ENCODE data around the gene BHLHE23.
A peak's percentile ranks its signal among the peaks of the same experiment; 100 is the strongest.

The BHLHE23 gene

DNA sequence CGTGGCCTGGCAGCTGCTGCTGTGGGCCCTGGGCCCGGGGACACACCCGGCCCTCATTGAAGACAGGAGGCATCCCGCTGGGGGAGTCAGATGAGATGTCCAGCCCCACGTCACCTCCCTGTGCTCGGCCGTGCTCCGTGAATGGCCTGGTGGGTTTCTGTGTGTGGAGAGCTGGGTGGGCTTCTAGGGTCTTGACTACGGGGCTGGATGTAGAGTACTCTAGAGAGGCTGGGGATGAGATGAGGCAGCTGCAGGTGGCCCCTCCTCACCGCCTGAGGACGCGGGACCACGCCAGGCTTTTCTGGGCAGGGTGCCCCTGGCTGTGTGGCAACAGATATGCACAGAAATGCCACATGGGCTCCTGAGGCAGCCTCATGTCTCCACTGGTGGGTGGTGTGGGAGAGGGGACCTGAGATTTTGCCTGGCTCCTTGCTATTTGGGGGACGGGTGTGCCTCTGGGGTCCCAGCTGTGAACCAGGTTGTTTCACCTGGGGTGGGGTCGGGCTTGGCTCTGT lies 8.4 kb upstream of the BHLHE23 start:
- peak overlapping the region; percentile 67 for H3K9ac ChIP-seq (ENCODE audit: low read depth, low read length, poor library complexity)
- DNase-seq (ENCODE audit: low spot score): no peak
- no CpG with 5 or more reads among the region's 15 CpGs for WGBS, 2 donors (ENCODE audit: extremely low coverage in 2 of 2, insufficient read length in 2 of 2, insufficient replicate concordance in 1 of 2)
- peak overlapping the region; percentile 97 for H4K91ac ChIP-seq (ENCODE audit: low read depth, low read length, poor library complexity)
- H2AK5ac ChIP-seq (ENCODE audit: low read depth, low read length): peak overlapping the region; percentile 100
- H3K27me3 ChIP-seq (ENCODE audit: control insufficient read depth in 3 of 3, insufficient read depth in 3 of 3, low read depth in 1 of 3, low read length in 3 of 3): peaks cover 0 to 11% (median 0%) of the 10 kb centered on the region in 3 experiments
- H3K4ac ChIP-seq (ENCODE audit: low read length): peak overlapping the region; percentile 93
- peak overlapping the region; percentile 24 for H3K4me2 ChIP-seq (ENCODE audit: insufficient read depth, low read length, poor library complexity, severe bottlenecking)
- peak overlapping the region; percentile 99 for H3K18ac ChIP-seq (ENCODE audit: low read length)
- no peak overlapping the region for H3K23ac ChIP-seq (ENCODE audit: low read depth, low read length, poor library complexity)
- peak overlapping the region; percentile 43 for H4K8ac ChIP-seq (ENCODE audit: low read depth, low read length)
- no peaks in the 10 kb centered on the region for H3K36me3 ChIP-seq (replicated peaks in 1 of 2; ENCODE audit: control insufficient read depth in 2 of 2, insufficient read depth in 2 of 2, low read length in 2 of 2)
- peak overlapping the region; percentile 97 for H2AFZ ChIP-seq (ENCODE audit: low read length)
- H3K4me3 ChIP-seq (ENCODE audit: low read length in 2 of 2): peak overlapping the region in 1 of 2 donors; percentile 43
- peak overlapping the region; percentile 73 for H3K27ac ChIP-seq (replicated peaks; ENCODE audit: low read length)
- peaks cover 13 to 18% of the 10 kb centered on the region in 2 donors for H3K4me1 ChIP-seq (ENCODE audit: control insufficient read depth in 2 of 2, insufficient read depth in 1 of 2, low read depth in 1 of 2, low read length in 2 of 2)
- peak overlapping the region; percentile 98 for H2BK12ac ChIP-seq (ENCODE audit: low read length)
- H3K9me3 ChIP-seq (replicated peaks in 1 of 2; ENCODE audit: control insufficient read depth in 2 of 2, insufficient read depth in 1 of 2, low read depth in 1 of 2, low read length in 2 of 2): peaks cover 8 to 17% of the 10 kb centered on the region in 2 donors
- H3K14ac ChIP-seq (ENCODE audit: low read length): peak overlapping the region; percentile 97
- peak overlapping the region; percentile 98 for H2BK120ac ChIP-seq (ENCODE audit: low read depth, low read length)
- peak overlapping the region; percentile 99 for H2BK15ac ChIP-seq (ENCODE audit: low read length)
- no peaks in the 10 kb centered on the region for H3K79me1 ChIP-seq (ENCODE audit: low read depth, low read length)
- peak overlapping the region; percentile 90 for H2BK5ac ChIP-seq (ENCODE audit: low read length)

DNA sequence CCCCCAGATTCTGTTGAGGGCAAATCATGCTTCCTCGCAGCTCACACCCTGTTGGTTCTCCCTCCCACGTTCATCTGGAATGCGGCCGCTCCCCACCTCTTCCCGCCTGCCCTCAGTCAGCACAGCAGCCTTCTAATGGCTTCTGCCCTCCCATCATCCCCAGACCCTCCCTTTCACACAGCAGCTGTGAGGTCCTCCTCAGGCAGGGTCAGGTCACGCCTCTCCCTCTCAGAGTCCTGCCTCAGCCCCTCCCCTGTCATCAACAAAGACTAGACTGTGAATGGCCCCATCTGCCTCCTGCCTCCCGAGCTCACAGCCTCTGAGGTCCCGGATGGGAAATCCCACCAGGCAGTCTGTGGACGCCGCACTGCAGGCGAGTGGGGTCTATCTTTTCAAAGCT lies 7.9 kb upstream of the BHLHE23 start:
- no peak overlapping the region for H3K4me2 ChIP-seq (ENCODE audit: insufficient read depth, low read length, poor library complexity, severe bottlenecking)
- no peak overlapping the region for H3K23ac ChIP-seq (ENCODE audit: low read depth, low read length, poor library complexity)
- H3K4me1 ChIP-seq (ENCODE audit: control insufficient read depth in 2 of 2, insufficient read depth in 1 of 2, low read depth in 1 of 2, low read length in 2 of 2): peaks cover 13 to 18% of the 10 kb centered on the region in 2 donors
- H3K4me3 ChIP-seq (ENCODE audit: low read length in 2 of 2): peak overlapping the region in 1 of 2 donors; percentile 43
- H3K9me3 ChIP-seq (replicated peaks in 1 of 2; ENCODE audit: control insufficient read depth in 2 of 2, insufficient read depth in 1 of 2, low read depth in 1 of 2, low read length in 2 of 2): peaks cover 8 to 17% of the 10 kb centered on the region in 2 donors
- H2BK15ac ChIP-seq (ENCODE audit: low read length): peak overlapping the region; percentile 99
- no peak overlapping the region for H3K4ac ChIP-seq (ENCODE audit: low read length)
- H3K36me3 ChIP-seq (replicated peaks in 1 of 2; ENCODE audit: control insufficient read depth in 2 of 2, insufficient read depth in 2 of 2, low read length in 2 of 2): no peaks in the 10 kb centered on the region
- H2BK120ac ChIP-seq (ENCODE audit: low read depth, low read length): peak overlapping the region; percentile 98
- H2BK5ac ChIP-seq (ENCODE audit: low read length): no peak overlapping the region
- H3K79me1 ChIP-seq (ENCODE audit: low read depth, low read length): no peaks in the 10 kb centered on the region
- H3K9ac ChIP-seq (ENCODE audit: low read depth, low read length, poor library complexity): peak overlapping the region; percentile 67
- peak overlapping the region; percentile 97 for H2AFZ ChIP-seq (ENCODE audit: low read length)
- no peak overlapping the region for H4K91ac ChIP-seq (ENCODE audit: low read depth, low read length, poor library complexity)
- H3K27ac ChIP-seq (replicated peaks; ENCODE audit: low read length): peak overlapping the region; percentile 75
- no peak overlapping the region for H4K8ac ChIP-seq (ENCODE audit: low read depth, low read length)
- peak overlapping the region; percentile 98 for H2BK12ac ChIP-seq (ENCODE audit: low read length)
- H3K27me3 ChIP-seq (ENCODE audit: control insufficient read depth in 3 of 3, insufficient read depth in 3 of 3, low read depth in 1 of 3, low read length in 3 of 3): peaks cover 0 to 14% (median 1%) of the 10 kb centered on the region in 3 experiments
- no CpG with 5 or more reads among the region's 11 CpGs for WGBS, 2 donors (ENCODE audit: extremely low coverage in 2 of 2, insufficient read length in 2 of 2, insufficient replicate concordance in 1 of 2)
- peak overlapping the region; percentile 100 for H2AK5ac ChIP-seq (ENCODE audit: low read depth, low read length)
- H3K14ac ChIP-seq (ENCODE audit: low read length): peak overlapping the region; percentile 97
- peak; percentile 77 for DNase-seq (ENCODE audit: low spot score)
- H3K18ac ChIP-seq (ENCODE audit: low read length): peak overlapping the region; percentile 99

DNA sequence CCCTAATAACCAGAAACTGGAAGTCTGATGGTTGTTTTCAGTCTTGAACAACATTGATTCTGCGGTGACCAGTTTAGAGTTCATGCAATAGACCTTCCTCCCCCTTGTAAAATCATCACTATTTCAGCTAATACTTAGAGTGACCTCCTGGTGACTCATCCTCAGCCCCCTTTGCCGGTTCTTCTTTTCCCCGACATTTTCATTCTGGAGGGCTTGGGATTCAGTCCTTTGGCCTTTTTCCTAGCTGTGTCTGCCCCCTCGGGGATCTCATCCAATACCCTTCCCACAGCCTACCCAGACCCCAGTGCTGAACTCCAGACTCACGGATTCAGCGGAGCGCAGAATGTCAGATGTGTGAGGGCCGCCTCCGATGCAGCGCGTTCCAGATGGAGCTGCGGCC lies 7.5 kb upstream of the BHLHE23 start:
- peak overlapping the region; percentile 59 for H2BK15ac ChIP-seq (ENCODE audit: low read length)
- H3K4me2 ChIP-seq (ENCODE audit: insufficient read depth, low read length, poor library complexity, severe bottlenecking): peak overlapping the region; percentile 40
- H2AFZ ChIP-seq (ENCODE audit: low read length): peak overlapping the region; percentile 97
- no peak overlapping the region for H2BK120ac ChIP-seq (ENCODE audit: low read depth, low read length)
- DNase-seq (ENCODE audit: low spot score): no peak
- H3K9me3 ChIP-seq (replicated peaks in 1 of 2; ENCODE audit: control insufficient read depth in 2 of 2, insufficient read depth in 1 of 2, low read depth in 1 of 2, low read length in 2 of 2): peaks cover 8 to 17% of the 10 kb centered on the region in 2 donors
- H3K36me3 ChIP-seq (replicated peaks in 1 of 2; ENCODE audit: control insufficient read depth in 2 of 2, insufficient read depth in 2 of 2, low read length in 2 of 2): no peaks in the 10 kb centered on the region
- peaks cover 3 to 18% (median 5%) of the 10 kb centered on the region in 3 experiments for H3K27me3 ChIP-seq (ENCODE audit: control insufficient read depth in 3 of 3, insufficient read depth in 3 of 3, low read depth in 1 of 3, low read length in 3 of 3)
- H3K18ac ChIP-seq (ENCODE audit: low read length): peak overlapping the region; percentile 85
- H3K79me1 ChIP-seq (ENCODE audit: low read depth, low read length): no peaks in the 10 kb centered on the region
- H3K23ac ChIP-seq (ENCODE audit: low read depth, low read length, poor library complexity): no peak overlapping the region
- no peak overlapping the region for H2AK5ac ChIP-seq (ENCODE audit: low read depth, low read length)
- no CpG with 5 or more reads among the region's 12 CpGs for WGBS, 2 donors (ENCODE audit: extremely low coverage in 2 of 2, insufficient read length in 2 of 2, insufficient replicate concordance in 1 of 2)
- no peak overlapping the region for H3K14ac ChIP-seq (ENCODE audit: low read length)
- no peak overlapping the region for H4K8ac ChIP-seq (ENCODE audit: low read depth, low read length)
- H3K4me1 ChIP-seq (ENCODE audit: control insufficient read depth in 2 of 2, insufficient read depth in 1 of 2, low read depth in 1 of 2, low read length in 2 of 2): peaks cover 13 to 19% of the 10 kb centered on the region in 2 donors
- no peak overlapping the region for H3K4ac ChIP-seq (ENCODE audit: low read length)
- H3K27ac ChIP-seq (replicated peaks; ENCODE audit: low read length): peak overlapping the region; percentile 75
- H3K4me3 ChIP-seq (ENCODE audit: low read length in 2 of 2): peak overlapping the region in 1 of 2 donors; percentile 43
- H2BK5ac ChIP-seq (ENCODE audit: low read length): no peak overlapping the region
- no peak overlapping the region for H3K9ac ChIP-seq (ENCODE audit: low read depth, low read length, poor library complexity)
- no peak overlapping the region for H2BK12ac ChIP-seq (ENCODE audit: low read length)
- H4K91ac ChIP-seq (ENCODE audit: low read depth, low read length, poor library complexity): no peak overlapping the region

DNA sequence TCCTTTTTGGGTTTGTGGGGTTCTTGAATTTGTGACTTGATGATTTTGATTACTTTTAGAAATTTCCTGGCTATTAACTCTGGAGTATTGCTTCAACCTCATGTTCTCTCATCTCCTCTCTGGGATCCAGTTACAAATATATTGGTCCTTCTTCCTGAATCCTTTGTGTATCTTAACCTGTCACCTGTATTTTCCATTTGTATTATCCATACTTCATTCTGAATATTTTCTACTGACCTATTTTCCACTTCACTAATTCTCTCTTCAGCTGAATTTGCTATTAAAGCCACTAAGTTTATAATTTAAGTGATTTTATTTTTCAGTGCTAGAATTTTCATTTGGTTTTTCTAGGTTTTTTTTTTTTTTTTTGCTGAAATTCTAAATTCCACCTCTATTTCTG lies 6.4 kb upstream of the BHLHE23 start:
- no peak overlapping the region for H2BK15ac ChIP-seq (ENCODE audit: low read length)
- H3K27ac ChIP-seq (replicated peaks; ENCODE audit: low read length): no peak overlapping the region
- peaks cover 18 to 24% of the 10 kb centered on the region in 2 donors for H3K4me1 ChIP-seq (ENCODE audit: control insufficient read depth in 2 of 2, insufficient read depth in 1 of 2, low read depth in 1 of 2, low read length in 2 of 2)
- no peak overlapping the region for H3K4me2 ChIP-seq (ENCODE audit: insufficient read depth, low read length, poor library complexity, severe bottlenecking)
- H2AK5ac ChIP-seq (ENCODE audit: low read depth, low read length): no peak overlapping the region
- H3K4me3 ChIP-seq (ENCODE audit: low read length in 2 of 2): no peak overlapping the region
- H3K36me3 ChIP-seq (replicated peaks in 1 of 2; ENCODE audit: control insufficient read depth in 2 of 2, insufficient read depth in 2 of 2, low read length in 2 of 2): no peaks in the 10 kb centered on the region
- H3K79me1 ChIP-seq (ENCODE audit: low read depth, low read length): peaks cover 1% of the 10 kb centered on the region
- no peak for DNase-seq (ENCODE audit: low spot score)
- H4K91ac ChIP-seq (ENCODE audit: low read depth, low read length, poor library complexity): no peak overlapping the region
- peaks cover 11 to 27% (median 15%) of the 10 kb centered on the region in 3 experiments for H3K27me3 ChIP-seq (ENCODE audit: control insufficient read depth in 3 of 3, insufficient read depth in 3 of 3, low read depth in 1 of 3, low read length in 3 of 3)
- no peak overlapping the region for H3K14ac ChIP-seq (ENCODE audit: low read length)
- H2BK5ac ChIP-seq (ENCODE audit: low read length): no peak overlapping the region
- H2BK120ac ChIP-seq (ENCODE audit: low read depth, low read length): no peak overlapping the region
- no peak overlapping the region for H3K23ac ChIP-seq (ENCODE audit: low read depth, low read length, poor library complexity)
- H2AFZ ChIP-seq (ENCODE audit: low read length): no peak overlapping the region
- H3K4ac ChIP-seq (ENCODE audit: low read length): no peak overlapping the region
- no peak overlapping the region for H4K8ac ChIP-seq (ENCODE audit: low read depth, low read length)
- peaks cover 8 to 17% of the 10 kb centered on the region in 2 donors for H3K9me3 ChIP-seq (replicated peaks in 1 of 2; ENCODE audit: control insufficient read depth in 2 of 2, insufficient read depth in 1 of 2, low read depth in 1 of 2, low read length in 2 of 2)
- no peak overlapping the region for H3K9ac ChIP-seq (ENCODE audit: low read depth, low read length, poor library complexity)
- no peak overlapping the region for H2BK12ac ChIP-seq (ENCODE audit: low read length)
- no peak overlapping the region for H3K18ac ChIP-seq (ENCODE audit: low read length)
